Amniotic stem cell (primary cell): ENCODE measurements around the gene MCTP1.

Experiments used
- DNase-seq: peaks from one replicate; lab custom pipeline; 2025; lab: John Stamatoyannopoulos, UW

The MCTP1 gene

DNA sequence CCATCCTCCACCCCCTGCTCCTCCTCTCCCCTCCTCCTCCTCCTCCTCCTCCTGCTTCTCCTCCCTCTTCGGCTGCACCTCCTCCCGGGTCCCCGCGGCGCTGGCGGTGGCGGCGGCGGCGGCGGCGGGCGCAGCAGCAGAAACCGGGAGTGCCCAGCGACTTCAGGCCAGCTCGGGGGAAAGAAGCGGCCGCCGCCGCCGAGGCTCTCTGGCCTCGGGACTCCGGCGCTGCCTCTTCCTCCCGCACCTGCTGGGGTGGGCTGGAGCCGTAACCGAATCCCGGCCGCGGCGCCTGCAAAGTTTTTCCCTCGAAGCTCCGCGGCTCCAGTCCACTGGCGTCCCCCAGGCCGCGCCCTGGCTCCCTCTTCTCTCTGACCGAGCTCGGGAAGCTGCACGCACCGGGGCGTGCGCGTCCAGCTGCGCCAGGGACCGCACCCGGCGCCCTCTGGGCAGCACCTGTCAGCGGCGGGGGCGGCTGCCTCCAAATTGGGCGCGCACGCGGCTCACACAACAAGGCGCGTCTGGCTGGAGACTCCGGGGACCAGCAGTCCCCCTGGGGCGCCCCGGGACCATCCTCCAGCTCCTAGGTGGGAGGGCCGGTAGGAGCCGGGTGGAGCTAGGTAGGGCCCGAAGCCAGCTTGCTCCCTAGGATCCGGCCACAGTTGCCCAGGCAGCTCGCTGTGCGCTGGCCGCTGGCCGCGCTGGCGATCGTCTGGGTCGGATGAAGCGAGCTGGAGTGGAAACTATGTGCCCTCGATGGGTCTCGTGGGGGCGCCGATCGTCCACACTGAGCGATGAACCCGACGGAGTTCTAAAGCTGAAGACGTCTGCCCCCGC, at the start of gene MCTP1:
MCTP1 (minus strand) TSS at position 523 of the 837 bp plus-strand sequence.
- DNase-seq, result no peak

GRCh38 chr5:95332158-95332557, 47.3 kb upstream of the MCTP1 start:
- DNase-seq, result no peak

DNA sequence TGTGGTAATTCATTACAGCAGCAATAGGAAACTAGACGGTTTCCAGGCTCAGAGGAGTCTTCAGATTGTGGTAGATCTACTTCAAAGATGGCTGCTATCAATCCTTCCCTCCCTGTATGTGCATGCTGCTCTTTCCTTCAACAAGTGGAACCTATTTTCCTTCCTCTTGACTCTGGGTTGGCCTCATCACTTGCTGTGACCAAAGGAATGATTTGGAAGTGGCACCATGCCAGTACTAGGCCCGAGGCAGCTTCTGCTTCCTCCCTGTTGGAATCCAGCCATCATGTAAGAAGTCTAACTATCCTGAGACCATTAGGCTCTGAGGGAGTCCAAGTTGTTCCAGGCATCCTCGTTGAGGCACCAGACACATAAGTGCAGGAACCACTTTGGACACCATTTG, 46.5 kb upstream of the MCTP1 start:
- DNase-seq, result no peak

DNA sequence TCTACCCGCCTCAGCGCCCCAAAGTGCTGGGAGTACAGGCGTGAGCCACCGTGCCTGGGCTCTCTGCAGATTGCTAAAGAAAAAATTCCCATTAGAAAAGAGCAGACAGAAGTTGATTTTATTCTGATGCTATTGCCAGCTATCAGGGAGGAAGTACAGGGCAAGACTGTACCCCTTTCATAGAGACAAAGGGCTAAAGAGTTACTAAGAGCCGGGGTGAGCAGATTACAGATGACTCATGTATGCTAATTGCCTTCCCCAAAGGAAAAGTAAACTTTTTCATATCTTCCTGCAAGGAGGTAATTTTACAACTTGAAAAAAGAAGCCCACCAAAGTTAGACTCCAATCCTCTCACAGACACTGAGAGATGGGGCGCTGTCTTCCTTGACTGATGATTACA, 42.3 kb upstream of the MCTP1 start:
- DNase-seq, result no peak

- DNase-seq, result no peak
Measured at GRCh38 chr5:95317687-95318086, 32.8 kb upstream of the MCTP1 start.

GRCh38 chr5:95317085-95317484, 32.2 kb upstream of the MCTP1 start:
- DNase-seq, result no peak

DNA sequence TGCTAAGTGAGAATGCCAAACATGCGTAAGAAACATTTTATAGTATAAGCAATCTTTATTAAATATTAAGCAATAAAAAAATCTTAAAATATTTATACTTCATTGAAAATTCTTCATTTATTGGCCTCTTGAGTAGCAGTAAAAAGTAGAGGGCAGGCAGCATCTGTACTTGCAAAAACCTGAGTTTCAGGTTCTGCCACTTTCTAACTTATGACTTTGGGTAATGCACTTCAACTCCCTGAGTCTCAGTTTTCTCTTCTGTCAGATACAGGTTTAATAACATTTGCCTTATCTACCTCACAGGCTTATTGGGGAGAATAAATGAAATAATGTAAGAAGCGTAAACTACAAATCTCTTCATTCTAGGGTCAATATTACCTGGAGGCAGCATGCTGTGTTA, 19.8 kb upstream of the MCTP1 start:
- DNase-seq, result no peak

- no peak for DNase-seq
Measured at GRCh38 chr5:95298651-95299050, 13.8 kb upstream of the MCTP1 start.

DNA sequence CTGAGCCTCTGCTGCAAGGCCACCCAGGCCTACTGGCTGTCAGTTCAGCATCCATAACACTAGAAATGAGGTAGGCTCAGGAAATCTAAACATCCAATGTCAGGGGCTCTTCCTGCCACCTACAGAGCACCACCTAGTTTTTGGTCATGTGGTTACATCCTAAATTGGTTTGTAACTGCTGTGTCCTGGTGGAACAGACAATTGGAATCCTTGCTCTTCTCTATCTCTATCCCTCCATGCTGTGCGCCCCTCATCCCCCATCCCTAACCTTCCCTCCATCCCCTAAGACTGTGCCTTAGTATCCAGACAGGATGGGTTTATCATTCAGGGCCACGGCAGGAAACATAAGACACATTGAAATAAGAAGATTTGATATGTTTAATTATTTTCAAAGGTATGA, 11.4 kb upstream of the MCTP1 start:
- no peak for DNase-seq

DNA sequence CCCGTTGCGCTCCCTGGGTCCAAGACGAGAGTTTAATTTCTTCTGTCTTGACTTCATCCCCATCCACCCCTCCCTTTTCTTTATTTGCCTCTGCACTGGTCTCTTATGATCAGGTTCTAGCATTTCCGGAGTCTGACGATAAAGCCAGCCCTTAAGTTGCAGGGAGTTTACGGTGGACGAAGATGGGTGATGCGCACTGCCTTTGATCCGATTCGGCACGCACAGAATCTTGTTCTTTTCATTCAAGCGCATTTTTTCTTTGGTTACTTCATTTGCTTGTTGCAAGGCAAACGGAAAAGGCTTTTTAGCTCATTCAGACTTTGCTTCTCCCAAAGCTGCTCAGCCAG, 488 bp upstream of the MCTP1 start:
- no peak for DNase-seq

GRCh38 chr5:95283761-95284571, 928 bp downstream of the MCTP1 start:
- no peak for DNase-seq

- DNase-seq, result no peak
Measured at GRCh38 chr5:95283022-95283615, 1.8 kb downstream of the MCTP1 start.

DNA sequence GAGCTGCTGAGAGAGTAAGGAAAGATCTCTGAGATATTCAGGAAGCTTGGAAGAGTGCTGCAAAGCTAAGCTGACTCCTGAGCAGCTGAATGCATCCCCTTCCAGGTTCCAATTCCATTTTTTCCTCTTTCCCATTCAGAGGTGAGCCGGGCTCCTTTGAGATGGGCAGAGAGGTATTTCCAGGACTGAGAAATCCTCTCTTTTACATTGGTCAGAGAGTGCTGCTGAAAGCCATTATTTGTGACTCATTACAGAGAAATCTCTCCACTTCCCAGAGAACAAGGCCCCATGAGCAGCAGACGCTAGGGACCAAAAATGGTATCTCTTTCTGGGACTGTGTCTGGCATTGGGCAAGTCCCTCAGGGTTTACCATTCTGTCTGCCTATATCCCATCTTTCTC, 3.7 kb downstream of the MCTP1 start:
- no peak for DNase-seq

DNA sequence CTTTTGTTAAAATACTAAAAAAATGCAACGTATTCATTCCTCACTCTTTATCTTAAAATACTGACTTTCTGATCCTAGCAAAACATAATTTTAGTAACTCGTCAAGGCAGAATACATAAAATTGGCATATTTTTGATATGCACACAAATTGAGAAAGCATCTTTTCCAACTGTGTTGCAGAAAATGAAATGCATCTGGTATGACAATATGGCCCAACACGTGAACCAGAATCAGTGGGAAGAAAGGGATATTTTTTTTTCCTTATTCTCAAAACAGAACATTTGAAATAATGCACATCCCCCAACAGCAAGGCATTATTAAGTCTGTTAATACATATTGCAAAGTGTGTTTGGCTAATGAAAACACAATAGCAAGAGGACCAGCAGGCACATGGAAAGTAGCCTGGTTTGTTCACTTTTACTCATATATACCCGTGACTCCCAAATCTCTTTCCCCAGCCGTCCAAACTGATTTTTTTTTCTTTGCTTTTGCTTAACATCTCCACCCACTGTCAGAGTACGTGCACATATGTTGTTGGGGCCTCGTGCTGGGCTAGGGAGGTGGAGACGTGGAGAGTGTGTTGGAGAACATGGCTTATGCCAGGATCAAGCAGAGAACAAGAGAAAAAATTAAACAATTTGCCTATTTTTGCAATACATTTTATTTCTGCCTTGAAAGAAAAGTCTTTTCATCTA, 4.3 kb downstream of the MCTP1 start:
- DNase-seq, result no peak

DNA sequence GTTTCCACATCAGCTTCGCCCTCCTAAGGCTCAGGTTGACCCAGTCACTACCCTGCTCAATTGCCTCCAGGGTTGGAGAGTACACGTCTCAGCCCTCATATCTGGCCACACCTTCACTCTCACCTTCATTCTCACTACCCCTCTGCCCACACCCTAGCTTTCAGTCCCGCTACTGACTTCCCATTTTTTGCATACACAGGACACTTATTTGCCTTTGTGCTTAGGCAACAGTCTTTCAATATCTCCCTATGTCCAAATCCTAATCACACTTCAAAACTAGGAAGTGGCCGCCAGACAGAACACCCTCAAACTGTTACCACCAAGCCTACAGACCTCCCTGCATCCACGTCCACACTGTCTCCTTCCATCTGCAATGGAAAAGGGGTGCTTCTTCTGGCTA, 10.9 kb downstream of the MCTP1 start:
- no peak for DNase-seq

DNA sequence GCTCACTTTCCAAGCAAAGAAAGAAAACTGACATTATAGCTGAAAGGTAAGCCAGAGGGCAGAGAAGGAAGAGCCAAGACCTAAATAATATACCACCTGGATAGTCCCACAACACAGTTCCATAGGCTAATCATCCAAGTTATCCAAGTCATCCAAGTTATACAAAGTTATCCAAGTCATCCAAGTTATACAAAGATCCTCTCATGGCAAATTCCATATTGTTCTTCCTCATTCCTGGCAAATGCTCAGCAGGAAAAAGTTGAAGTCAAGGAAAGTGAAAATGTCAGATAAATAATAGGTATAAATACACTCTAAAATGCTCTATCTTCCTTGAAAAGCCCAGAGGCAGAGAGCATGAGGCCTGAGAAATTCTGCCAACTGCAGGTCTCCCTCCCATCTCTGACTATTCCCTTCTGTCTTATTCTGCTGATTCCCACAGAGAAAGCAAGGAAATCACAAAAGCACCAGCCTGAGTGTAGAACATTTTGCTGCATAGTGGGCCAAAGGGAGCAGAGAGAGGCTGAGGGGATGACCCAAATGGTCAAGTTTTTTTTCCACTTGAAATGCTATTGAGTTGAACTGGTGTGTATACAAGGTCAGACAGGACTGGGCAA, 12.5 kb downstream of the MCTP1 start:
- no peak for DNase-seq

- no peak for DNase-seq
Measured at GRCh38 chr5:95262933-95263660, 21.8 kb downstream of the MCTP1 start.

DNA sequence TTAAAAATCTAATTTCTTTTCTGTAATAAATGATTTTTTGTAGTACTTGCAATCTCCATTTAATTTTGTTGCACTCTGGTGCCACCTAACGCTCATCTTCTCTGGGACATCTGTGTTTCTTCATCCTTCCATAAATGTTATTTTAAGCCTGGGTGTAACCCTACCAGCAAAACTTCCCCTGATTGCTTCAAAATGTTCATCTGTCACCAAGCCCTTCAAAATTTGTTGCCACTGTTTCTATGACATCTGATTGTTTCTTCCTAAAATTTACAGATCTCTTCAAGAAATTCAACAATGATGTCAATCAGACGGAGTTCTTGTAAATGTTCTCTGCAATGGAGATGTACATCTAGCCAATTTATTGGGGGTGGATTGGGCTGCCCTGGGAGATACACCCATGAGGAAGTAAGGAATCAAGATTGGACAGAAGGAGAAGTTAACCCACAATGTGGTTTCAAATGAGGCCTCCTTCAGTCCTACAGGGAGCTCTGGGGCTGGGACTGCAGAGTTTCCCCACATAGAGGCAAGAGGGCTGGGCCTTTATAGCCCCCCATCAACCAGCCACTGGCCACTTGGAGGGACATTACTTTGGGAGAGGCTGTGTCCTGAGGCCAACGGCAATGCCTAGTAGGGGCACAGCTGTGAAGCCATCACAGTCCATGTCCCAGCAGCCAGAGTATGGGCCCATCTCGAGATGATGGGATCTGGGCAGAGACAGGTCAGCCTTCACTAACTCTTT, 23.3 kb downstream of the MCTP1 start:
- no peak for DNase-seq

DNA sequence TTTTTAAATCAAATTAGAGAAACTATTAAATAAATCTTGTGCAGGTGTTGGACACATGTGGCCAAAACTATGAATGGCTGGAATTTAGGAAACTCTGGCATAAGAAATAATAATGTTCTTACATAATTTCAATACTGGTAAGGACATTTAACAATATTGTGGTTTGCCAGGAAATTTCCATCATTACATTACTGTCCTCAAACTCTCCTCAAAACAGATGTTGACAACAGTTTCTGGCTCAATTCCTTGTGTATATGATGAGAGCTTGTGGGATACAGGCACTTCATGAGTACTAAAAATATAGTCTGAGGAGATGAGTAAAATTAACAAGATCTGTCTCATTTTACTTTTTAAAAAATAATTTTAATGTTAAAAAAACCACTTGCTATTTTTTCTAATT, 27.9 kb downstream of the MCTP1 start:
- DNase-seq, result no peak

GRCh38 chr5:95256446-95256845, 28.4 kb downstream of the MCTP1 start:
- no peak for DNase-seq

DNA sequence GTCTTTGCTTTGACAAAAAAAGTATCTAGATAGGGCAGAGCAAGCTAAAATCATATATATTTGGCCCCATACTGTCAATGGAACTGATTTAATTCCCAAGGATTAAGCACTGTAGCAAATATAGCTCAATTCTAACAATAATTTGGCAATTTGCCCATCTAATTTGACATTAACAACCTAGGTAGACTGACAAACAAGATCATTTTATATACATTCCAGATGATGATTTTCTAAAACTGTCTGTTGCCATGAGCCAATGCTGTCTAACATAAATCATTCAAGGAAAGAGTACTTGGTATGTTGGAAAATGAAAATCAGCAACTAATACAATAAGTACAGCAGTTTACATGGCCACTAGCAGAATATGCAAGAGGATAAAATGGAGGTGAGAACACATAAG, 32.1 kb downstream of the MCTP1 start:
- DNase-seq, result no peak
